ENCODE results near the gene TKTL1. TPM values are rescaled to one million over a fixed set of nuclear protein-coding genes. Genes with fewer than 3 reads are reported as not detected.

TKTL1 gene
- total RNA-seq, 2 donors from 2014 or later, result not detected

DNA sequence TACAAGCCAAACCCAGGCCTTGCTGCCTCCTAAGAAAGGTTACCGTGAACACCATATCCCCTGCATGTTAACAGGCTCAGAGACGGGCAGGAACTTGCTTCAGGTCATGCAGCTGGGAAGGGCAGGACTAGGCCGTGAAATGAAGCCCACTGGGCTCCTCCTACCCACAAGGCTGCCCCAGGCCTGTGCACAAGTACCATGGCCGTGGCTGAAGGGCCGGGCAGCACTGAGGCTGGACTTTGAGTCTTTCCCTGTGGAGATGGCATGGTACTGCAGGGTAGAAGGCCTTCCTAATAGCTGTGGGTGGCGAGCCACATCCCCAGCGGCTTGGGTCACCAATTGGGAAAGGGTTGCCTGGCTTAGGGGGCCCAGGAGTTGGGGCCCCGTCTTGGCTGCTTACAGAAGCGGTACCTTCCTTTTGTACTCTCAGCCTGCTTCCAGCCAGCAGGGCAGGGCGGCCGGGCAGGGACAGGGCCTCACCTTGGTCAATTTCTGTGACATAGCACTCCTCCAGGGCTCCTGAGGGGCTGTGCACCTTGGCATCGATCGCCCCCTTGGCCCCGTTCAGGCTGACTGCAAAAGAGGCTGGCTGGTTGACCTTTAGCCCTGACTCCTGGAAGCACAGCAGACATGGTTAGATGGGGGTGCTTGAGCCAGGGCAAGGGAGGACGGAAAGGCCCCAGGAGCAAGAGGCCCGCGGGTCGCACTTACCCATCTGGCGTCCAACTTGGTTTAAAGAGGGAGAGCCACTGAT is 55.0 kb downstream of the TKTL1 start:
- 80 to 89% methylated on average over 1 to 13 of the region's 19 CpGs for WGBS, 2 donors
- Histone ChIP-seq H3K4me3 (no peak overlapping the region), H3K27ac (no peak overlapping the region), H3K27me3 (no peaks in the 10 kb centered on the region), H3K9me3 (no peaks in the 10 kb centered on the region), H3K36me3 (replicated peaks in 1 of 2; ENCODE audit: insufficient read depth in 1 of 2, low read depth in 2 of 2) (peaks cover 0 to 2% of the 10 kb centered on the region in 2 donors), H3K4me1 (no peaks in the 10 kb centered on the region)
- TF ChIP-seq, protein P1, sequence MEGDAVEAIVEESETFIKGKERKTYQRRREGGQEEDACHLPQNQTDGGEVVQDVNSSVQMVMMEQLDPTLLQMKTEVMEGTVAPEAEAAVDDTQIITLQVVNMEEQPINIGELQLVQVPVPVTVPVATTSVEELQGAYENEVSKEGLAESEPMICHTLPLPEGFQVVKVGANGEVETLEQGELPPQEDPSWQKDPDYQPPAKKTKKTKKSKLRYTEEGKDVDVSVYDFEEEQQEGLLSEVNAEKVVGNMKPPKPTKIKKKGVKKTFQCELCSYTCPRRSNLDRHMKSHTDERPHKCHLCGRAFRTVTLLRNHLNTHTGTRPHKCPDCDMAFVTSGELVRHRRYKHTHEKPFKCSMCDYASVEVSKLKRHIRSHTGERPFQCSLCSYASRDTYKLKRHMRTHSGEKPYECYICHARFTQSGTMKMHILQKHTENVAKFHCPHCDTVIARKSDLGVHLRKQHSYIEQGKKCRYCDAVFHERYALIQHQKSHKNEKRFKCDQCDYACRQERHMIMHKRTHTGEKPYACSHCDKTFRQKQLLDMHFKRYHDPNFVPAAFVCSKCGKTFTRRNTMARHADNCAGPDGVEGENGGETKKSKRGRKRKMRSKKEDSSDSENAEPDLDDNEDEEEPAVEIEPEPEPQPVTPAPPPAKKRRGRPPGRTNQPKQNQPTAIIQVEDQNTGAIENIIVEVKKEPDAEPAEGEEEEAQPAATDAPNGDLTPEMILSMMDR (IDR thresholded peaks at IDR 0.05), result no peak
- TF ChIP-seq POLR2A (IDR thresholded peaks at IDR 0.05), result no peak
- no peak for ATAC-seq
- no peak for DNase-seq
- intact Hi-C loops (cut with DNase I), result no loop called here

DNA sequence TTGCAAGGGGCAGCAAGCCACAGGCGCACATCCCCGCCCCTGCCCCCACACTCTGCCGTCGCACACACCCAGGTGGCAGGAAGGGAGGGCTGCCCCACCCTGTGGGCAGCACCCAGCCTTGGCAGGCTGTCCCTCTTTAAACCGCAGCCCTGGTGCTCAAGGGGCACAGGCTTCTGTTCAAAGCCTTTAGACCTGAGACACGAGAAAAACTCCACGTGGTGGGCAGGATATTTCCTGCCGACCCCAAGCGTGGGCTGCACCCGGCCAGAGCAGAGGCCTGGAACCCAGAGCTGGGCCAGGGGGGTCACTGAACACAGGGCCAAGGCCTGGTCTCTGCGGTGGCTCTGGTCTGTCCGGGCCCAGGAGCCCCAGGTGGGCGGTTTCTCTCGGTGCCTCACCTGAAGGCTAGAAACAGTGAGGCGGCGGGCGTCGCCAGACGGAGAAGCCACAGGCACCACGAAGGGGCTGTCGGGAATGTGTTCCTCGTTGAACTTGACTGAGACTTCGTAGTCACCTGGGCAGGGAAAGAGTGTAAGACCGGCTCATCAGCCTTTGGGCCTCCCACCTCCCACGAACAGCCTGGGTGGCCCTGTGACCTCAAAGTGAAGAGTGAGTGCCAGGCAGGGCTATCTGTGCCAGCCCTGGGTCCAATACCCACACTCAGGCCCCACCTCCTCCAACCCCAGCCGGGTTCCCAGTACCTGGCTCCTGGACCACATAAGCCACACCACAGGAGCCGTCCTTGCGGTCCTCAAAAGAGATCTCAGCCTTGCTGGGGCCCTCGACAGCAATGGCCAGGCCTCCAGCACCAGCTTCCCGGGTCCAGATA is 55.8 kb downstream of the TKTL1 start:
- H3K4me3 ChIP-seq, result no peak overlapping the region
- peaks cover 0 to 2% of the 10 kb centered on the region in 2 donors for H3K36me3 ChIP-seq (replicated peaks in 1 of 2; ENCODE audit: insufficient read depth in 1 of 2, low read depth in 2 of 2)
- DNase-seq (no peak), ATAC-seq (no peak)
- intact Hi-C loops (cut with DNase I), result no loop called here
- WGBS, 2 donors, result 86 to 97% methylated on average over 5 to 14 of the region's 30 CpGs
- H3K27me3 ChIP-seq, result no peaks in the 10 kb centered on the region
- no peaks in the 10 kb centered on the region for H3K4me1 ChIP-seq
- H3K9me3 ChIP-seq, result no peaks in the 10 kb centered on the region
- H3K27ac ChIP-seq, result no peak overlapping the region
- TF ChIP-seq, protein P1 (IDR thresholded peaks at IDR 0.05), result no peak
- TF ChIP-seq POLR2A (IDR thresholded peaks at IDR 0.05), result no peak

DNA sequence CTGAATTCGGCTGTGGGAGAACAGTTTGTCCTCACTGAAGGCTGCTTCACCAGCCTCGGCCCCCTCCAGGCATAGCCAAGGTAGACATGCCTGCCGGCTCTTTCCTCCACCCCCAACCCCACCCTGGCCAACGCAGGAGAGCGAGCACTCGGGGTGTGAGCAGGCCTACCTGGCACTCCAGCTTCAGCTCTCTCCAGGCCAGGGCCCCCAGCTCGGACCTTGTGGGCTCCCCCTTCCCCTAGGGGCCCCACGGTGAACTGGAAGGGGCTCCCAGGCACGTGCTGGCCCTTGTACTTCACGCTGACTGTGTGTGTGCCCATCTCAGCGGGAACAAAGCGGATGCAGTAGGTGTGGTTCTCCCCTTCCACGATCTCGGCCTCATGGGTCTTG is 56.4 kb downstream of the TKTL1 start:
- intact Hi-C loops (cut with DNase I), result no loop called here
- Histone ChIP-seq H3K4me3 (no peak overlapping the region), H3K9me3 (no peaks in the 10 kb centered on the region), H3K36me3 (replicated peaks in 1 of 2; ENCODE audit: insufficient read depth in 1 of 2, low read depth in 2 of 2) (peaks cover 0 to 2% of the 10 kb centered on the region in 2 donors), H3K27ac (no peak overlapping the region), H3K27me3 (no peaks in the 10 kb centered on the region), H3K4me1 (no peaks in the 10 kb centered on the region)
- WGBS, 2 donors, result 88% methylated on average over 10 of the region's 14 CpGs; no CpG with 5 or more reads in 1 of the 2 donors
- DNase-seq (no peak), ATAC-seq (no peak)
- no peak for TF ChIP-seq POLR2A (IDR thresholded peaks at IDR 0.05)
- TF ChIP-seq, protein P1 (IDR thresholded peaks at IDR 0.05), result no peak

DNA sequence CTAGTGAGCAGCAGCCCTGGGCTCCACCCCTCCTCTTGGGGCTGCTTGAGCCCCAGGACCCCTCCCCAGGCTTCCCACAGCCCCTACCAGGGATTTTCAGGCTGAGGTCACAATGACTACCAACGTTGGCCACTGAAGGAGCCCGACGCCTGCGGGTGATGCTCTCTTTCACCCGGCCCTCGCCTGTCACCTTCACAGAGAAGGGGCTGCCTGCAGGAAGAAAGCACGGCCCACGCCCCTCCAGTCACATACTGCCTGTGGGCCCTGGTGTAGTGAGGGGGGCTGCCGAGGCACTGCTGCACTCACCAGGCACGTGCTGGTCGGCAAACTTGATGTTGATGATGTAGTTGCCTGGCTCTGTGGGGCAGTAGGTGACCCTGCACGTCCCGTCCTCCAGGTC is 56.9 kb downstream of the TKTL1 start:
- no peak for ATAC-seq
- H3K27me3 ChIP-seq, result no peaks in the 10 kb centered on the region

More for the DNA sequence above, 56.9 kb downstream of the TKTL1 start:
- no peak for TF ChIP-seq POLR2A (IDR thresholded peaks at IDR 0.05)
- TF ChIP-seq, protein P1 (IDR thresholded peaks at IDR 0.05), result no peak
- Histone ChIP-seq H3K4me3 (no peak overlapping the region), H3K4me1 (no peaks in the 10 kb centered on the region), H3K9me3 (no peaks in the 10 kb centered on the region), H3K27ac (no peak overlapping the region), H3K36me3 (replicated peaks in 1 of 2; ENCODE audit: insufficient read depth in 1 of 2, low read depth in 2 of 2) (peaks cover 0 to 2% of the 10 kb centered on the region in 2 donors)
- no peak for DNase-seq
- intact Hi-C loops (cut with DNase I), result no loop called here
- WGBS, 2 donors, result 87% methylated on average over 4 of the region's 13 CpGs; no CpG with 5 or more reads in 1 of the 2 donors

Measured in body of pancreas (tissue), 4 donors.